SK-N-SH (cell line): Measurements from ENCODE around the gene SPI1. TPM values are rescaled to one million over a fixed set of nuclear protein-coding genes. Genes with fewer than 3 reads are reported as not detected.

ENCODE experiments used
- CTCF ChIA-PET: fragments of 300-600, 350-600 bp; formaldehyde crosslinking; extraction: SDS; loops from one replicate; lab custom pipeline; 2021; lab: Yijun Ruan, JAX
- POLR2A ChIA-PET: fragments of 350-600 bp; sonication (Branson Sonifier 250); formaldehyde crosslinking; extraction: SDS; loops from one replicate; lab custom pipeline; 2020; ENCODE audit warnings: antibody characterized with exemption, inconsistent platforms; lab: Yijun Ruan, JAX
- DNase-seq: peaks from one replicate; pipeline ENCODE4 v3.0.0; 2012
- H2AFZ ChIP-seq: fragments of 200-600 bp; sonication (generic); 2 replicates; pipeline ENCODE4 v1.8.1; 2016; ENCODE audit warnings: antibody characterized with exemption, mild to moderate bottlenecking, low read depth
- H3F3A ChIP-seq: fragments of 200-600 bp; sonication (generic); replicated peaks from 2 replicates; pipeline ENCODE3; 2016; ENCODE audit warnings: antibody characterized with exemption, mild to moderate bottlenecking; ENCODE audit not compliant: insufficient read depth
- H3K27ac ChIP-seq, 2 experiments: fragments of 200-500 bp in 1 of 2; fragments of 200-600 bp in 1 of 2; sonication (Bioruptor generic) in 1 of 2; sonication (generic), shearing (Covaris generic) in 1 of 2; 2 replicates each; pipeline versions ENCODE4 v1.5.1 to v1.6.1; 2014 to 2016; ENCODE audit warnings: low read depth in 2 of 2, inconsistent platforms in 1 of 2, low read length in 1 of 2, mild to moderate bottlenecking in 1 of 2, mixed read lengths in 1 of 2
- H3K27me3 ChIP-seq: fragments of 200-600 bp; sonication (generic), shearing (Covaris generic); 2 replicates; pipeline ENCODE4 v1.6.1; 2016; ENCODE audit warnings: mixed run types; ENCODE audit not compliant: insufficient read depth
- H3K36me3 ChIP-seq, 2 experiments: fragments of 200-500 bp in 1 of 2; fragments of 200-600 bp in 1 of 2; sonication (Bioruptor generic) in 1 of 2; sonication (generic) in 1 of 2; replicated peaks in 1 of 2; 2 replicates each; pipeline versions ENCODE3 to v1.5.1; 2014 to 2016; ENCODE audit warnings: low read length in 1 of 2, mild to moderate bottlenecking in 1 of 2; ENCODE audit not compliant: insufficient read depth in 2 of 2, control insufficient read depth in 1 of 2
- H3K4me1 ChIP-seq, 2 experiments: fragments of 200-500 bp in 1 of 2; fragments of 200-600 bp in 1 of 2; sonication (Bioruptor generic) in 1 of 2; sonication (generic), shearing (Covaris generic) in 1 of 2; 2 replicates each; pipeline versions ENCODE4 v1.5.1 to v1.6.1; 2014 to 2016; ENCODE audit warnings: low read depth in 1 of 2, low read length in 1 of 2, mixed run types in 1 of 2; ENCODE audit not compliant: insufficient read depth in 2 of 2, control insufficient read depth in 1 of 2
- H3K4me2 ChIP-seq: fragments of 200-600 bp; sonication (generic), shearing (Covaris generic); 2 replicates; pipeline ENCODE4 v1.6.1; 2017; ENCODE audit warnings: mixed run types
- H3K4me3 ChIP-seq, 2 experiments: fragments of 200-500 bp in 1 of 2; fragments of 200-600 bp in 1 of 2; sonication (Bioruptor generic) in 1 of 2; sonication (generic), shearing (Covaris generic) in 1 of 2; 2 replicates each; pipeline versions ENCODE4 v1.5.1 to v1.8.1; 2014 to 2016; ENCODE audit warnings: low read depth in 2 of 2, inconsistent platforms in 1 of 2, low read length in 1 of 2, mild to moderate bottlenecking in 1 of 2, mixed read lengths in 1 of 2, moderate library complexity in 1 of 2
- H3K79me2 ChIP-seq: fragments of 200-600 bp; sonication (generic); 2 replicates; pipeline ENCODE4 v1.8.1; 2017; ENCODE audit warnings: mild to moderate bottlenecking; ENCODE audit not compliant: insufficient read depth
- H3K9ac ChIP-seq: fragments of 200-600 bp; sonication (generic); 2 replicates; pipeline ENCODE4 v1.6.1; 2017; ENCODE audit warnings: mixed run types
- H3K9me2 ChIP-seq: fragments of 200-600 bp; sonication (generic); 2 replicates; pipeline ENCODE4 v1.6.1; 2017; ENCODE audit warnings: mixed run types
- H3K9me3 ChIP-seq: fragments of 200-600 bp; sonication (generic); 2 replicates; pipeline ENCODE4 v1.6.1; 2017; ENCODE audit warnings: mixed run types, mild to moderate bottlenecking, moderate library complexity
- H4K20me1 ChIP-seq: fragments of 200-600 bp; sonication (generic); 2 replicates; pipeline ENCODE4 v1.6.1; 2017; ENCODE audit warnings: mild to moderate bottlenecking, mixed run types; ENCODE audit not compliant: insufficient read depth
- EP300 ChIP-seq, 2 experiments: IDR thresholded peaks; 2 replicates each; pipeline versions ENCODE4 v1.4.0 to v1.6.1; 2012; ENCODE audit warnings: borderline replicate concordance in 1 of 2, low read depth in 1 of 2, low read length in 1 of 2
- EZH2phosphoT487 ChIP-seq: fragments of 200-600 bp; sonication (generic); IDR thresholded peaks from 2 replicates; pipeline ENCODE4 v1.6.1; 2017; ENCODE audit warnings: low read depth, mixed run types, mild to moderate bottlenecking, antibody characterized with exemption, moderate library complexity, borderline replicate concordance
- MAX ChIP-seq: IDR thresholded peaks from 2 replicates; pipeline ENCODE4 v1.4.0; 2012; ENCODE audit warnings: low read depth
- NFIC ChIP-seq: IDR thresholded peaks from 2 replicates; pipeline ENCODE4 v1.4.0; 2012; ENCODE audit warnings: borderline replicate concordance
- NRF1 ChIP-seq: IDR thresholded peaks from 2 replicates; pipeline ENCODE4 v1.6.1; 2012; ENCODE audit warnings: low read depth, mild to moderate bottlenecking, low read length
- POLR2AphosphoS5 ChIP-seq: IDR thresholded peaks from 2 replicates; pipeline ENCODE4 v1.6.1; 2012; ENCODE audit warnings: low read depth, low read length
- RAD21 ChIP-seq: IDR thresholded peaks from 2 replicates; pipeline ENCODE4 v1.6.1; 2012; ENCODE audit warnings: mild to moderate bottlenecking, low read length
- RCOR1 ChIP-seq: fragments of 150-350 bp; IDR thresholded peaks from 2 replicates; pipeline ENCODE4 v1.6.1; 2017; ENCODE audit warnings: antibody characterized with exemption, low read length
- REST ChIP-seq: IDR thresholded peaks from 2 replicates; pipeline ENCODE4 v1.6.1; 2012; ENCODE audit warnings: mild to moderate bottlenecking, low read depth, low read length, moderate library complexity
- RFX5 ChIP-seq: IDR thresholded peaks from 2 replicates; pipeline ENCODE4 v1.6.1; 2012; ENCODE audit warnings: mild to moderate bottlenecking, improper control_type of control experiment, low read length
- SMC3 ChIP-seq: IDR thresholded peaks from 2 replicates; pipeline ENCODE4 v1.6.1; 2012; ENCODE audit warnings: low read depth, low read length, improper control_type of control experiment
- TAF1 ChIP-seq: IDR thresholded peaks from 2 replicates; pipeline ENCODE4 v1.6.1; 2012; ENCODE audit warnings: low read depth, mild to moderate bottlenecking, low read length, moderate library complexity, borderline replicate concordance
- USF1 ChIP-seq: IDR thresholded peaks from 2 replicates; pipeline ENCODE4 v1.4.0; 2012; ENCODE audit warnings: low read depth, borderline replicate concordance
- YY1 ChIP-seq: IDR thresholded peaks from 2 replicates; pipeline ENCODE4 v1.4.0; 2012; ENCODE audit warnings: low read depth, mild to moderate bottlenecking
- WGBS: methylation state at CpG from one replicate; pipeline ENCODE4 v1.1.6; 2017; ENCODE audit warnings: low lambda C conversion rate; 5-methylcytosine and 5-hydroxymethylcytosine counted together
- polyA plus RNA-seq, 3 experiments: library from polyadenylated mRNA; depleted of rRNA; stranded (reverse); fragments of >200 nt; gene quantifications; 2 replicates each; pipeline ENCODE4 v1.2.3, GENCODE V29; 2012

The SPI1 gene
- polyA plus RNA-seq, 1 of the 3 experiments (the other 2 are of a cell fraction), result not detected

- no peak for TF ChIP-seq RCOR1
- no peak for TF ChIP-seq REST
- no peak for TF ChIP-seq RFX5
- no peak for TF ChIP-seq RAD21
- no peak for TF ChIP-seq NFIC
Observed at GRCh38 chr11:47384498-47384897, 6.2 kb upstream of the SPI1 start (continued).

GRCh38 chr11:47383071-47383470 is 4.7 kb upstream of the SPI1 start:
- CTCF ChIA-PET, result no interaction called here
- H3K9me2 ChIP-seq, result no peaks in the 10 kb centered on the region
- no peak overlapping the region for H3K4me2 ChIP-seq
- H3K4me1 ChIP-seq, result no peaks in the 10 kb centered on the region
- H3K9me3 ChIP-seq, result no peaks in the 10 kb centered on the region
- TF ChIP-seq MAX (no peak), YY1 (no peak), TAF1 (no peak), SMC3 (no peak), NRF1 (no peak), POLR2AphosphoS5 (no peak), EZH2phosphoT487 (no peak), NFIC (no peak), USF1 (no peak), EP300 (IDR thresholded peaks at IDR 0.05; ENCODE audit: borderline replicate concordance in 1 of 2, low read depth in 1 of 2, low read length in 1 of 2) (no peak)
- 48% methylated on average over 4 of the region's 4 CpGs for WGBS
- H3K79me2 ChIP-seq, result no peaks in the 10 kb centered on the region
- no peaks in the 10 kb centered on the region for H3K36me3 ChIP-seq
- H2AFZ ChIP-seq, result no peak overlapping the region
- no peaks in the 10 kb centered on the region for H3K27me3 ChIP-seq
- H3K27ac ChIP-seq, result no peak overlapping the region
- no peak overlapping the region for H3K4me3 ChIP-seq
- DNase-seq, result no peak
- no peaks in the 10 kb centered on the region for H3F3A ChIP-seq
- POLR2A ChIA-PET, result no interaction called here
- H3K9ac ChIP-seq, result no peak overlapping the region
- no peaks in the 10 kb centered on the region for H4K20me1 ChIP-seq
